Activated CD4-positive, alpha-beta T cell treated with anti-CD3 and anti-CD28 coated beads, Interleukin-2, Interleukin-4, amounts not matched to agents 100 ng/mL and 50 ng/mL, durations not matched to agents 16 hours and 8 hours (primary cell): ENCODE data around the gene SPPL3.
A peak's percentile ranks its signal among the peaks of the same experiment; 100 is the strongest.
"Not testable (repeated sequence)": the region's sequence is repeated elsewhere in the genome, so short reads cannot be mapped to it uniquely, and the experiment has no call there.

Experiments used
- DNase-seq: peaks from one replicate; pipeline ENCODE4 v3.0.0-alpha.2; 2020; ENCODE audit warnings: low spot score

The SPPL3 gene

DNA sequence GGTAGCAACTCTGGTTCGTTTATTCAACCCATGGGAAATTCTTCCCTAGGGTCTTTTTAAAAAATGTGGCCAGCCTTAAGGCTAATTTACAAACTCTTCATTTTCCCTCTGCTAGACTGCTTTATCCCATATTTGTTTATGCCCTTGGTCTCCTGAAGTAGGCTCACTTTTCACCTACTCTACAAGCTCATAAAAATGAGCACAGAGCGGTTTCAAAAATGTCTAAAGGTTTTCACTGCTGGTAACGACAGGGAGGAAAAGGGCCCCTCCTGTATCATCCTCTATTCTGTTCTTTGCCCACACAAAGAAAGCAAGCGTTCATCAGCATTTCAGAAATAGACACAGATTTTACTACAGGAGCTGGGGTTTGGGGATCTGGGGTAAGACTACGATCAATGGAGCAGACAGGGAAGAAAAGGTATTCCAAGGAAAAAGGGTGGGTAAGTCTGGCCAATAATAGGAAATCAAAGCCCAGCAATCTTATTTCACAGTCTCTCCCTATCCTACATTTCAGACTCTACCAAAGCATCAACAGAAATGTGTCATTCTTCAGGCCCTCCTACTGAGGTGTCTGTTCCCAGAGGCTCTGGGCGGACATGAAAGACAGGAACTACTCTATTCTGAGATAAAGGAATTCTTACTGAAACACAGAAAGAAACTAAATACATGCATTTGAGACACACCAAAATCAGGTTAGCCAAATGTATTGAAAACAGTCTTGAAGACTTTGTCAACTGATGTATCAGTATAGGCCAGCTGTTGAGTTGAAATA is 86.4 kb downstream of the SPPL3 start:
- DNase-seq = no peak

GRCh38 chr12:120816363-120816762 is 87.8 kb downstream of the SPPL3 start:
- DNase-seq = no peak

DNA sequence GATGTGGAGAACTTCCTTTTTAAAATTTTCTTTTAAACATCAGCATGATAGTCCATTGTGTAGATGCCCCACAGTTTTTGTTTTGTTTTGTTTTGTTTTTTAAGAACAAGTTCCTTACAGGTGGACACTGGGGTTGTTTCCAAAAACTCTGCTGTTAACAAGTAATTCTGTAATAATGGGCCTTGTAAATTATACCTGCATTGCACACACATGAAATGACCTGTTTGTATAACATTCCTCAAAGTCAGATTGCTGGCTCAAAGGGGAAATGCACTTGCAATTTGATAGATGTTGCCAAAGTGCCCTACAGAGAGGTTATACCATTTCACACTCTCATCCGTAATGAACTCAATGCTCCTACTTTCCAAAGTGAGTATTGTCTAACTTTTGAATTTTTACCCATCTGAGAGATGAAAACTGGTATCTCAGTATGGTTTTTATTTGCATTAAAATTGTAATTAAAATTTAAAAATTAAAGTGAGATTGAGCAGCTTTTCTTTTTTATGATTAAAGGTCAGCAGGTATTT is 89.2 kb downstream of the SPPL3 start:
- no peak for DNase-seq

DNA sequence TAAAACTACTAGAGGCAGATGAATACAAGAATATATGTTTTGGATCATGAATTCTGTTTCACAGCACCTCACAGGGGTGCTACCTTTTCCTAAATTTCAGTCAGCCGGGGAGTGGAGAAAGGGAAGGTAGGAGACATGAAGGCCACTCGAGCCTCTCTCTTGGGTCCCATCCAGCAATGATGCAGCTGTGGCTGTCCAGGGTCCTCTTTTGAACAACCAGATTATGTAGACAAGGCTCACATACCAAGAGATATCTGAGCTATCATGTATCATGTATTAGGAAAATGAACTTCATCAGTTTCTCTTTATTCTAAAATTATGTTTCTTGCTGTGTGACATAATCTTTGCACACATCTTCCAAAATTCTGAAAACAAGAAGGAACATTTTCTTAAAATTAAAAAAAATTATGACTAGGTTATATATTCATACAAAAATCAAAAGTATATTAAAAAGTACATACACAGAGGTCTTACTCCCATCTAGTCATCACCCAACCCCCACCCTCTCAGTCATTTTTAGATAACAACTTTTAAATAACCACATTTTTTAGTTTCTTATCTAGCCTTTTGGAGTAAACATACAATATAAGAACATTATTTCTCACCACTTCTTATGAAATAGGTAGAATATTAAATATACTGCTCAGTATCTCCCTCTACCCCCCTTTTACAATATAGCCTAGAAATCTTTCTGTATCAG is 89.8 kb downstream of the SPPL3 start:
- DNase-seq = no peak

- DNase-seq = no peak
Observed at GRCh38 chr12:120813588-120814153, 90.5 kb downstream of the SPPL3 start.

DNA sequence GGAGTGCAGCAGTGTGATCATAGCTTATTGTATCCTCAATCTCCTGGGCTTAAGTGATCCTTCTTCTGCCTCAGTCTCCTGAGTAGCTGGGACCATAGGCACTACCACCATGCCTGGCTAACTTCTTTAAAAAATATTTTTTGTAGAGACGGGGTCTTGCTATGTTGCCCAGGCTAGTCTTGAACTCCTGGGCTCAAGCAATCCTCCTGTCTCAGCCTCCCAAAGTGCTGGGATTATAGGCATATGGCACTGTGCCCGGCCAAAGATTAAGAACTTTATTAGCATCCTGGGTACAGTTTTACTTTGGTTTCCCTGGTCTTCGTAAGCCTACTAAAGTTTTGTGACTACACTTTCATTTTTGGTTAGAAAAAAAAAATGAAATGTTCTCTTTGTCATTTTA is 94.1 kb downstream of the SPPL3 start:
- no peak for DNase-seq

DNA sequence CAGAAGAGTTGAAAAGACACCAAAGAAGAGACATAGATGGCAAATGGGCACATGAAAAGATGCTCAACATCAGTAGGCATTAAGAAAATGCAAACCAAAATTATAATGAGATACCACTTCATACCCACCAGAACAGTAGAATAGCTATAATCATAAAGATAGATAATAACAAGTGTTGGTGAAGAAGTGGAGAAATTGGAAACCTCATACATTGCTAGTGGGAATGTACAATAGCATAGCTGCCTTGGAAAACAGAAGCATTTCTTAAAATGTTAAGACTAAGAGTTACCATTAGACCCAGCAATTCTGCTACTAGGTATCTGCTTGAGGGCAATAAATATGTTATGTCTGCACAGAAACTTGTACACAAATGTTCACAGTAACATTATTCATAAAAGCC is 99.7 kb downstream of the SPPL3 start:
- DNase-seq = no peak

DNA sequence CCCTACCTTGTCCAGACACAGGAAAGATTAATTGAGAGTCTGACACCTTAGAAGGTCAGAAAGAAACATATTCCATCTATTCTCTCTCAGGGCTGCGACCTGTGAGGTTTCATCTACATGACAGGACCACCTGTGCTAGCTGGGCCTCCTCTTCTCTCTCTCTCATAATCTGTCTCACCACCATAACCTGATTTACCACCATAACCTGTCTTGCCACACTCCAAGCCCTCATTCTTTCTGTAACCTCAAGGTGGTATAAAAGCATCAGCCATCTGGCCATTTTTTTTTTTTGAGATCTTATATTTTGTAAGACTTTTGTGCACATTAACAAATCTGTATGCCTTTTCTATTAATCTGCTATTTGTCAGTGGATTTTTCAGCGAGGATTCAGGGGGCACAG is 103.0 kb downstream of the SPPL3 start:
- DNase-seq = no peak

- DNase-seq = peak; percentile 37
Observed at GRCh38 chr12:120800665-120801064, 103.5 kb downstream of the SPPL3 start.

DNA sequence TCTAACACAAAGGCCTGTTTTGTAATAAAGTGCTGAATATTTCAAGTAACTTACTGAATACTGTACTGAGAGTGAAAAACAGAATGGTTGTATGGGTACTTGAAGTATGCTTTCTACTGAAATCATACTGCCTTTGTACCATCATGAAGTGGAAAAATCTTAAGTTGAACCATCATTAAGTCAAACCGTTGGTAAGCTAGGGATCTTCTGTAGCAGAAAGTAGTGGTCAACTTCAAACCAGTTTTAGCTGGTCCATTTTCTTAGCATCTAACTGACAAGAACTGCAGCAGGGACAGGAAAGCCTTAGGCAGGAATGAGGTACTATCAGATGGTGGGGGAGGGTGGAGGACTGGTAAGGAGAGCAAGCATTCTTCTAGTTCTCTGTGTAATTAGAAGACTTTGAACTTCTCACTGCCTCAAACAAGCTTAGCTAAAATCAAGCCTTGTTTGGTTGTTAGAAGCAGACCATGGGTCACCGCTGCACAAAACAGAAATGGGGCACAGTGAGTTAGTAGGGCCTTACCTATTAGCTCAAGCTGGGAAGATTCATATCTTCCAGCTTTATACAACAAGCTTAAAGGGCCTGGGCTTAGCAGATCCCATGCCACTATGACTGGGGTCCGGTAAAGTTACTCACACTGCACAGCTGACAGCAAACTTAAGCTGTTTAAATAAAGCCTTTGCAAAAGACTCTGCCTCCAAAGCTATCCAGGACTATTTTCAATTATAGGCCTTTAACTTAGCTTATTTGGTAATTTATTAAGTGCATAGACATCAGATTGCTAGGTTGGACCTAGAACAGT is 104.7 kb downstream of the SPPL3 start:
- no peak for DNase-seq

- no peak for DNase-seq
Observed at GRCh38 chr12:120798696-120799095, 105.5 kb downstream of the SPPL3 start.

DNA sequence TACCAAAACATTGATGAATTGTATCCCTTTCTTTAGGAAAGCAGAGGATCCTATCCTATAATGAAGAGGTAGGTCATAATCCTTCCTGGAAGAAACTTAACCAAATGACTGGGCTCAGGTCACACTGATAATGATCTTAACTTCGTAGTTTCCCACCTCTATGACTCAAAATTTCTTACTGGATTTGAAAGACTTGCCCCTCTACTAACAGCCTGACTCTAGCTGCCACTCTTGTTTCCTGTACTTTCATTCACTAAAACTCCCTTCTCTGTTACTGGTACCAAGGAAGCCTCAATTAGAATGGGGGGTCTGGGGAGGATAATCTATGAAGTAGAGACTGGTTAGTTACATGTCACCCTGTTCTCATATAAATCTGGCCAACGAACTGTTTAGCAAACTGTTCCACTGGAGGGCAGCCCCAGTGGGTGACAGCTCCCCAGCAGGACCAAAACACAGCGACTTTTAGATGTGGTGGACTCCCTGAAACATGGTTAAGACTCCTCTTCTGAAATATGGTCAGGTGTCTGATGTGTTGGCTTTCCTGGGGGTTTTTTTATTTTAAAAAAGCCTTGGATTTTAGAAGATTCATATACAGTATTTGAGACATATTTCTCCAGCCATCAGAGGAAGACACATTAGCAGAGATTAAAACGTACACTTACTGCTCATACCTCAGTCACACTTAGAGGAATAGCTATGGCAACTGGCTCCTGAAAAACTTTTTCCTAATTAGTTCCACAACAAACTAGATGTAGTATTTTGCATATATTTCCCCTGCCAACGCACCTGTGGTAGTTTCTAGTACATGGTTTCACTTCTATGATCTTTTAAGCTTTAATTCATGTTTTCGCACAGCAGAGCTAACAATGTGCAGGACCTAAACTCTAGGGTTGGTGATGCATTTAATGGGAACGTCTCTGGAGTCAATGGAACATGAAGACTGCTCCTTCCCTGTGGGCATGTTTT is 106.2 kb downstream of the SPPL3 start:
- DNase-seq = peak; percentile 56

DNA sequence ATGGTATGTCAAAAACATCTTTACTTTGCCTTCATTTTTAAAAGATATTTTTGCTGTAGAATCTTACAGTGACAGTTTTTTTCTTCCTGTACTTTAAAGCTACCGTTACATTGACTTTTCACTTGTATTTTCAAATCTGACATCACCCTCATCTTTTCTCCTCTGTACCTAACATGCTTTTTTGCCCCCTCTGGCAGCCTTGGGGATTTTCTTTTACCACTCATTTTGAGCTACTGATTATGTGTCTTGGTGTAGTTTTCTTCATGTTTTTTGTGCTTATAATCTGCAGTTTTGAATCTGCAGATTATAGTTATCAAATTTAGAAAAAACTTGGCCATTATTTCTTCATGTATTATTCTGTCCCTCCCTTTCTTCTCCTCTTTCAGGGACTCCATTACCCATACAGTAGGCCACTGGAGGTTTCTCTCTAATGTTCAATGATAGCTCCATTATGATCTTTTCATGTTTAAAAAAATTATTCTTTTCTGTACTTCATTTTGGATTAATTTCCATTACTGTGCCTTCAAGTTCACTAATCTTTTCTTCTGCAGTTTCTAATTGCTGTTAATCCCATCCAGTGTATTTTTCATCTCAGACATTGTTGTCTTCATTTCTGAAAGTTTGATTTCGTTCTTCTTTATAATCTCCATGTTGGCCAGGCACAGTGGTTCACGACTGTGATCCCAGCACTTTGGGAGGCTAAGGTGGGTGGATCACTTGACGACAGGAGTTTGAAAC is 108.5 kb downstream of the SPPL3 start:
- no peak for DNase-seq

DNA sequence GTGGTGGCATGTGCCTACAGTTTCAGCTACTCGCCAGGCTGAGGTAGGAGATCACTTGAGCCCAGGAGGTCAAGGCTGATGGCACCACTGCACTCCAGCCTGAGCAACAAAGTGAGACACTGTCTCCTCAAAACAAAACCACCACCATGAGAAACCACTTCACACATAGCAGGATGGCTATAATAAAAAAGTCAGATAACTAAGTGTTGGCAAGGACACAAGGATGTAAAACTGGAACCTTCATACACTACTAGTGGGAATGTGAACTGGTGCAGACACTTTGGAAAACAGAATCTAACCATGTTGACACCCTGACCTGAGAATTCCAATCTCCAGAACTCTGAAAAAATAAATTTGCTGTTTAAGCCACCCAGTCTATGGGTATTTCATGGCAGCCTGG is 110.8 kb downstream of the SPPL3 start:
- no peak for DNase-seq

DNA sequence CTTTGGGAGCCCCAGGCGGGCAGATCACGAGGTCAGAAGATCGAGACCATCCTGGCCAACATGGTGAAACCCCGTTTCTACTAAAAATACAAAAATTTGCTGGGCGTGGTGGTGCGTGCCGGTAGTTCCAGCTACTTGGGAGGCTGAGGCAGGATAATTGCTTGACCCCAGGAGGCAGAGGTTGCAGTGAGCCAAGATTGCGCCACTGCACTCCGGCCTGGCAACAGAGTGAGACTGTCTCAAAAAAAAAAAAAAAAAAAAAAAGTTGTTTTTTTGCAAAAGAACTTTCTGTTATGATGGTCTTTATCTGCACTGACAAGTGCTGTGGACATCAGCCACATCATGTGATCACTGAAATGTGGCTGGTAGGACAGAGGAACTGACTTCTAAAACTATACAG is 111.7 kb downstream of the SPPL3 start:
- not testable (repeated sequence) for DNase-seq

GRCh38 chr12:120791669-120792176 is 112.4 kb downstream of the SPPL3 start:
- DNase-seq = no peak

- DNase-seq = no peak
Observed at GRCh38 chr12:120790114-120790513, 114.0 kb downstream of the SPPL3 start.

DNA sequence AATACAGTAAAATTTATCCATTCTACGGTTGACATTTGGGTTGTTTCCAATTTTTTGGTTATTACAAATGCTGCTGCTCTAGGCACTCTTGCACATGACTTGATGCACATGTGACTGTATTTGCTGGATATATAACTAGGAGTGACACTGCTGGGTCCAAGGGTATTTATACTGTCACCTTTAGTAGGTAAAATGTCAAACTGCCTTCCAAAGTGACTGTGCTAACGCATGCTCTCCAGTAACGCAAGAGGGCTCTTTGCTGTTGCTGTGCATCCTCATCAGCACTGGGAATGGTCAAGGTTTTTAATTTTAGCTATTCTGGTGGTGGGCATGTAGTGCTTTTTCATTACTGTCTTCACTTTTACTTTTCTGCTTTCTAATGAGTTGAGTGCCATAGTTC is 116.3 kb downstream of the SPPL3 start:
- no peak for DNase-seq

DNA sequence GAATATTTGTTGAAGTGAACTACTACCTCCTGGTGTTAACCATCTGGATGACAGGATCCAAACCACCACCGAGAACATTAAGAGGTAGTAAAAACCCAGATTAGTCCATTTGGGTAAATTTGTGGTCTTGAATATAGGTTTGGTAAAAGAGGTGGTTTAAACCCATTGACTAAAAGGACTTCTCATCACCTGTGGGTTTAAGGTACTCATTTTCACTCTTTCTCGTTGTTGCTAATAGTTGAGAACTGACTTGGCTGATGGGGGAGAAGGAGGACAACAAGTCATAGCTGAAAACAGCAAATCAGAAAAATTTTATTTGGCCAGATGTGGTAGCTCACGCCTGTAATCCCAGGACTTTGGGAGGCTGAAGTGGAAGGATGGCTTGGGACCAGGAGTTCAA is 119.4 kb downstream of the SPPL3 start:
- DNase-seq = peak; percentile 73

- DNase-seq = peak; percentile 85
Observed at GRCh38 chr12:120783197-120783596, 121.0 kb downstream of the SPPL3 start.
